Lung (tissue), 12 donors: ENCODE results near the gene SLC6A17. TPM values are rescaled to one million over a fixed set of nuclear protein-coding genes. Genes with fewer than 3 reads are reported as not detected.

ENCODE experiments used
- ATAC-seq: fragments of 200-7000 bp; cut with Tn5 transposase; one replicate; pipeline ENCODE4 v1.9.1; 2020; ENCODE audit warnings: moderate number of reproducible peaks; ENCODE audit not compliant: insufficient read depth, low FRiP score
- DNase-seq, 3 donors: peaks; one replicate each; pipeline ENCODE4 v3.0.0-alpha.2; 2013 to 2017
- H3K27ac ChIP-seq, 2 donors: one replicate each; pipeline ENCODE4 v1.5.1; 2013; ENCODE audit warnings: mild to moderate bottlenecking in 2 of 2, moderate library complexity in 2 of 2, control low read depth in 1 of 2, inconsistent platforms in 1 of 2, low read depth in 1 of 2, low read length in 1 of 2
- H3K27me3 ChIP-seq, 3 donors: one replicate each; pipeline ENCODE4 v1.5.1; 2013; ENCODE audit warnings: low read length in 2 of 3; ENCODE audit not compliant: control insufficient read depth in 3 of 3, insufficient read depth in 3 of 3
- H3K36me3 ChIP-seq, 4 donors: one replicate each; pipeline ENCODE4 v1.5.1; 2013; ENCODE audit warnings: low read length in 4 of 4, mild to moderate bottlenecking in 1 of 4, moderate library complexity in 1 of 4; ENCODE audit not compliant: control insufficient read depth in 4 of 4, insufficient read depth in 4 of 4
- H3K4me1 ChIP-seq, 5 donors: one replicate each; pipeline ENCODE4 v1.5.1; 2013; ENCODE audit warnings: low read length in 5 of 5, mild to moderate bottlenecking in 2 of 5, moderate library complexity in 1 of 5; ENCODE audit not compliant: control insufficient read depth in 5 of 5, insufficient read depth in 5 of 5
- H3K4me3 ChIP-seq: one replicate; pipeline ENCODE4 v1.5.1; 2013; ENCODE audit warnings: mild to moderate bottlenecking, control low read depth, moderate library complexity
- H3K9ac ChIP-seq, 2 donors: one replicate each; pipeline ENCODE4 v1.5.1; 2013; ENCODE audit warnings: low read length in 2 of 2, control low read depth in 1 of 2; ENCODE audit not compliant: insufficient read depth in 1 of 2
- H3K9me3 ChIP-seq, 4 donors: one replicate each; pipeline ENCODE4 v1.5.1; 2013; ENCODE audit warnings: low read length in 3 of 4, mild to moderate bottlenecking in 1 of 4, moderate library complexity in 1 of 4; ENCODE audit not compliant: control insufficient read depth in 4 of 4, insufficient read depth in 3 of 4
- WGBS, 2 donors: extraction: QIAGEN DNeasy Blood & Tissue Kit; methylation state at CpG; one replicate each; pipeline ENCODE4 v1.1.7; 2013; 5-methylcytosine and 5-hydroxymethylcytosine counted together
- polyA plus RNA-seq, 2 donors: library from polyadenylated mRNA; stranded (reverse); fragments of 200-250 nt; gene quantifications; one replicate each; pipeline ENCODE4 v1.2.1, GENCODE V29; 2013
- total RNA-seq, 2 donors: library from RNA; depleted of rRNA in 1 of 2; stranded (reverse); fragments of >200 nt in 1 of 2; gene quantifications; one replicate each; pipeline ENCODE4 v1.2.1, GENCODE V29; 2014 to 2021
- TF ChIP-seq, protein P1 (sequence below): IDR thresholded peaks from 2 replicates; pipeline ENCODE4 v1.5.1; 2012; ENCODE audit warnings: mild to moderate bottlenecking; ENCODE audit errors: control extremely low read depth, extremely low read depth
- donor health status: control.
- donor health status: control.
- donor health status: Bipolar disorder and iron deficiency.
- donor health status: healthy.
- donor health status: DM: yes; HTN: yes; CAD: no.

SLC6A17 gene
- total and polyA plus RNA-seq, 4 donors = 0.02 to 0.09 (median 0.03) TPM

DNA sequence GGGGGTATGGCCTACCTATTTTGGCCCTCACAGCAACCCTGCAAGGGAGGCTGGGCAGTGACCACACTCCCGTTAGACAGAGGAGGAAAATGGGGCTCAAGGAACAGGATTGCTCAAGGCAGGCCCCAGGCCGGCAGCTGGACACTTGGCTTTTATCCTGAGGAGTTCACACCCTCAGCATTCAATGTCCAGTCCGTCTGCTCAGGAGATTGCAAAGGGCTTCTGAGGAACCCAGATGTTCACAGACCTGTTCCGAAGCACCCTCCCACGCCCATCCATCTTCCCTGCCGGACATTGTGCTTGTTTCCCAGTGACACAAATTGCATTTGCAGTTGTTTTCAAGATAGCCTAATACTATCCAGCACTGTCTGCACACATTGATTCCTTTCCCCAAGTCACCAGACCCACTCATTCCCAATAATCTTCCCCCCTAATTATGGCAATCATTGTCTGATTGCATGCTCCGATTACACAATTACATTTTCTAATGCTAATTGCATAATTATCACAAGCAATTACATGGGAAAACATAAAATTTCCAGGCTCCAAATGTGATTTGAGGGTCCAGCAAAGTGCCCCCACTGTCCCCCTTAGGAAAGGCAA lies 42.3 kb upstream of the SLC6A17 start:
- Histone ChIP-seq H3K27ac (no peak overlapping the region), H3K9ac (no peak overlapping the region), H3K4me3 (no peak overlapping the region), H3K27me3 (peaks cover 0 to 14% (median 0%) of the 10 kb centered on the region in 3 donors), H3K36me3 (no peaks in the 10 kb centered on the region), H3K9me3 (no peaks in the 10 kb centered on the region), H3K4me1 (no peaks in the 10 kb centered on the region)
- WGBS, 2 donors = 58 to 73% methylated on average over 7 of the region's 7 CpGs
- TF ChIP-seq, protein P1, sequence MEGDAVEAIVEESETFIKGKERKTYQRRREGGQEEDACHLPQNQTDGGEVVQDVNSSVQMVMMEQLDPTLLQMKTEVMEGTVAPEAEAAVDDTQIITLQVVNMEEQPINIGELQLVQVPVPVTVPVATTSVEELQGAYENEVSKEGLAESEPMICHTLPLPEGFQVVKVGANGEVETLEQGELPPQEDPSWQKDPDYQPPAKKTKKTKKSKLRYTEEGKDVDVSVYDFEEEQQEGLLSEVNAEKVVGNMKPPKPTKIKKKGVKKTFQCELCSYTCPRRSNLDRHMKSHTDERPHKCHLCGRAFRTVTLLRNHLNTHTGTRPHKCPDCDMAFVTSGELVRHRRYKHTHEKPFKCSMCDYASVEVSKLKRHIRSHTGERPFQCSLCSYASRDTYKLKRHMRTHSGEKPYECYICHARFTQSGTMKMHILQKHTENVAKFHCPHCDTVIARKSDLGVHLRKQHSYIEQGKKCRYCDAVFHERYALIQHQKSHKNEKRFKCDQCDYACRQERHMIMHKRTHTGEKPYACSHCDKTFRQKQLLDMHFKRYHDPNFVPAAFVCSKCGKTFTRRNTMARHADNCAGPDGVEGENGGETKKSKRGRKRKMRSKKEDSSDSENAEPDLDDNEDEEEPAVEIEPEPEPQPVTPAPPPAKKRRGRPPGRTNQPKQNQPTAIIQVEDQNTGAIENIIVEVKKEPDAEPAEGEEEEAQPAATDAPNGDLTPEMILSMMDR = no peak
- DNase-seq (no peak), ATAC-seq (no peak)

- H3K4me1 ChIP-seq = no peaks in the 10 kb centered on the region
- DNase-seq = no peak
- H3K36me3 ChIP-seq = no peaks in the 10 kb centered on the region
- TF ChIP-seq, protein P1 = no peak
- no peak for ATAC-seq
- H3K9ac ChIP-seq = no peak overlapping the region
- 81 to 87% methylated on average over 4 of the region's 4 CpGs for WGBS, 2 donors
- peaks cover 0 to 29% (median 0%) of the 10 kb centered on the region in 3 donors for H3K27me3 ChIP-seq
- no peak overlapping the region for H3K4me3 ChIP-seq
- no peak overlapping the region for H3K27ac ChIP-seq
- no peaks in the 10 kb centered on the region for H3K9me3 ChIP-seq
These were observed 39.2 kb upstream of the SLC6A17 start for GRCh38 chr1:110111081-110111480.

- Histone ChIP-seq H3K27ac (no peak within 1 kb of the TSS), H3K36me3 (no peaks in the 10 kb centered on the region), H3K4me1 (no peaks in the 10 kb centered on the region), H3K9me3 (no peaks in the 10 kb centered on the region), H3K9ac (no peak within 1 kb of the TSS), H3K4me3 (no peak within 1 kb of the TSS), H3K27me3 (peaks cover 0 to 29% (median 0%) of the 10 kb centered on the region in 3 donors)
- DNase-seq (no peak), ATAC-seq (no peak)
- TF ChIP-seq, protein P1 = no peak
- 85 to 87% methylated on average over 5 of the region's 5 CpGs for WGBS, 2 donors
These were observed 38.2 kb upstream of the SLC6A17 start, which contains the start of gene UBL4B for GRCh38 chr1:110112143-110112542. Gene UBL4B, plus strand, starts transcription at chr1:110112443. Its CDS starts 92 bp downstream, at chr1:110112535.

DNA sequence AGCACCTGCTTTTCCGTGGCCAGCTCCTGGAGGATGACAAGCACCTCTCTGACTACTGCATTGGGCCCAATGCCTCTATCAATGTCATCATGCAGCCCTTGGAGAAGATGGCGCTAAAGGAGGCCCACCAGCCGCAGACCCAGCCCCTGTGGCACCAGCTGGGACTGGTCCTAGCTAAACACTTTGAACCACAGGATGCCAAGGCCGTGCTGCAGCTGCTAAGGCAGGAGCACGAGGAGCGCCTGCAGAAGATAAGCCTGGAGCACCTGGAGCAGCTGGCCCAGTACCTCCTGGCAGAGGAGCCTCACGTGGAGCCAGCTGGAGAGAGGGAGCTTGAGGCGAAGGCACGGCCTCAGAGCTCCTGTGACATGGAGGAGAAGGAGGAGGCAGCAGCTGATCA lies 37.6 kb upstream of the SLC6A17 start:
- 70 to 85% methylated on average over 9 of the region's 9 CpGs for WGBS, 2 donors
- H3K27me3 ChIP-seq = peaks cover 0 to 26% (median 0%) of the 10 kb centered on the region in 3 donors

More for the DNA sequence above, 37.6 kb upstream of the SLC6A17 start:
- Histone ChIP-seq H3K4me3 (no peak overlapping the region), H3K36me3 (no peaks in the 10 kb centered on the region), H3K9ac (no peak overlapping the region), H3K4me1 (no peaks in the 10 kb centered on the region), H3K27ac (no peak overlapping the region), H3K9me3 (no peaks in the 10 kb centered on the region)
- no peak for DNase-seq
- TF ChIP-seq, protein P1 = no peak
- ATAC-seq = no peak
